Suprapubic skin (tissue), 4 donors: ENCODE data around the gene APLF.

Experiments used
- EP300 ChIP-seq: sonication (generic); formaldehyde crosslinking; IDR thresholded peaks from one replicate; pipeline ENCODE4 v1.6.1; 2017; ENCODE audit warnings: antibody characterized with exemption
- POLR2A ChIP-seq, 2 donors: fragments of 450-650 bp; IDR thresholded peaks; one replicate each; pipeline ENCODE4 v1.6.1; 2017; ENCODE audit warnings: antibody characterized with exemption in 2 of 2, mild to moderate bottlenecking in 2 of 2, moderate library complexity in 2 of 2
- POLR2AphosphoS5 ChIP-seq, 3 donors: sonication (generic); formaldehyde crosslinking; IDR thresholded peaks; one replicate each; pipeline ENCODE4 v1.6.1; 2017; ENCODE audit warnings: antibody characterized with exemption in 3 of 3
- TF ChIP-seq, protein P1 (sequence below), 2 donors: fragments of 200-600 bp in 1 of 2; fragments of 450-650 bp in 1 of 2; sonication (generic) in 1 of 2; IDR thresholded peaks; one replicate each; pipeline ENCODE4 v1.5.1; 2016 to 2019; ENCODE audit warnings: antibody characterized with exemption in 2 of 2, mild to moderate bottlenecking in 1 of 2, moderate library complexity in 1 of 2

- TF ChIP-seq, protein P1, sequence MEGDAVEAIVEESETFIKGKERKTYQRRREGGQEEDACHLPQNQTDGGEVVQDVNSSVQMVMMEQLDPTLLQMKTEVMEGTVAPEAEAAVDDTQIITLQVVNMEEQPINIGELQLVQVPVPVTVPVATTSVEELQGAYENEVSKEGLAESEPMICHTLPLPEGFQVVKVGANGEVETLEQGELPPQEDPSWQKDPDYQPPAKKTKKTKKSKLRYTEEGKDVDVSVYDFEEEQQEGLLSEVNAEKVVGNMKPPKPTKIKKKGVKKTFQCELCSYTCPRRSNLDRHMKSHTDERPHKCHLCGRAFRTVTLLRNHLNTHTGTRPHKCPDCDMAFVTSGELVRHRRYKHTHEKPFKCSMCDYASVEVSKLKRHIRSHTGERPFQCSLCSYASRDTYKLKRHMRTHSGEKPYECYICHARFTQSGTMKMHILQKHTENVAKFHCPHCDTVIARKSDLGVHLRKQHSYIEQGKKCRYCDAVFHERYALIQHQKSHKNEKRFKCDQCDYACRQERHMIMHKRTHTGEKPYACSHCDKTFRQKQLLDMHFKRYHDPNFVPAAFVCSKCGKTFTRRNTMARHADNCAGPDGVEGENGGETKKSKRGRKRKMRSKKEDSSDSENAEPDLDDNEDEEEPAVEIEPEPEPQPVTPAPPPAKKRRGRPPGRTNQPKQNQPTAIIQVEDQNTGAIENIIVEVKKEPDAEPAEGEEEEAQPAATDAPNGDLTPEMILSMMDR (IDR thresholded peaks at IDR 0.05) = no peak
- TF ChIP-seq POLR2A (IDR thresholded peaks at IDR 0.05) (no peak), EP300 (no peak), POLR2AphosphoS5 (IDR thresholded peaks at IDR 0.05) (no peak)
These were observed 95.5 kb downstream of the APLF start for GRCh38 chr2:68562934-68563333.
